ENCODE results near the gene TST. TPM values are rescaled to one million over a fixed set of nuclear protein-coding genes. Genes with fewer than 3 reads are reported as not detected.
A peak's percentile ranks its signal among the peaks of the same experiment; 100 is the strongest.

The TST gene
- total and polyA plus RNA-seq, 10 of the 15 experiments (the other 5 are each of a cell fraction or from before 2014, with no cell fraction given), result 2.4 to 24.6 (median 10.4) TPM

- TF ChIP-seq ZNF384 (IDR thresholded peaks at IDR 0.05; ENCODE audit: borderline replicate concordance, low read depth, low read length) (no peak), MAX (IDR thresholded peaks at IDR 0.05; ENCODE audit: low read depth, low read length) (peak; percentile 46; the same call in 1 of the 2 replicates), POLR2AphosphoS5 (IDR thresholded peaks at IDR 0.05; ENCODE audit: low read length) (no peak), ZNF274 (IDR thresholded peaks at IDR 0.05; ENCODE audit: insufficient read depth, insufficient read length) (no peak), KLF5 (IDR thresholded peaks at IDR 0.05; ENCODE audit: partially characterized antibody) (no peak), POU2F2 (IDR thresholded peaks at IDR 0.05; ENCODE audit: borderline replicate concordance, low read depth, low read length) (peak; percentile 40; the same call in 1 of the 3 replicates), IKZF2 (IDR thresholded peaks at IDR 0.05) (no peak), NFIC (IDR thresholded peaks at IDR 0.05; ENCODE audit: low read depth, low read length) (no peak), ZNF687 (IDR thresholded peaks at IDR 0.05) (no peak), ESRRA (IDR thresholded peaks at IDR 0.05; ENCODE audit: low read length) (no peak), SMARCA5 (IDR thresholded peaks at IDR 0.05) (peak; percentile 61; the same call in 1 of the 2 replicates), MLLT1 (IDR thresholded peaks at IDR 0.05) (0 out of 2 replicates have a peak, but pooled peaks have one; percentile 24), MTA2 (IDR thresholded peaks at IDR 0.05; ENCODE audit: low read depth) (no peak), NFYB (IDR thresholded peaks at IDR 0.05; ENCODE audit: insufficient read depth, low read depth, low read length) (0 out of 2 replicates have a peak, but pooled peaks have one; percentile 20), BRCA1 (IDR thresholded peaks at IDR 0.05; ENCODE audit: low read depth, low read length) (no peak), KDM1A (IDR thresholded peaks at IDR 0.05; ENCODE audit: borderline replicate concordance) (no peak), RAD21 (IDR thresholded peaks at IDR 0.05; ENCODE audit: insufficient read depth, low read depth, low read length) (peak; percentile 90)
These were observed 41.1 kb downstream of the TST start (continued) for GRCh38 chr22:36977947-36978660.
